HepG2 (cell line): ENCODE data around the gene IWS1. TPM values are rescaled to one million over a fixed set of nuclear protein-coding genes. Genes with fewer than 3 reads are reported as not detected.
A peak's percentile ranks its signal among the peaks of the same experiment; 100 is the strongest.

Experiments used
- ATAC-seq: fragments of 200-7000 bp; cut with Tn5 transposase; 3 replicates; pipeline ENCODE4 v1.9.1; 2020; ENCODE audit warnings: mild to moderate bottlenecking, moderate library complexity
- BruUV-seq: library from RNA; stranded (reverse); fragments of 400-500 nt; replicated peaks from 2 replicates; lab custom pipeline; 2021; lab: Mats Ljungman, UMichigan
- CTCF ChIA-PET: fragments of 300-600 bp; formaldehyde crosslinking; extraction: SDS; loops from one replicate; lab custom pipeline; 2021; ENCODE audit warnings: low total read pairs, inconsistent platforms, low intra/inter-chr PET ratio; lab: Yijun Ruan, JAX
- POLR2A ChIA-PET: fragments of 350-600 bp; sonication (Branson Sonifier 250); formaldehyde crosslinking; loops from one replicate; lab custom pipeline; 2020; ENCODE audit warnings: antibody characterized with exemption, inconsistent platforms; lab: Yijun Ruan, JAX
- DNase-seq: peaks from one replicate; pipeline ENCODE4 v3.0.0-alpha.2; 2015; ENCODE audit warnings: low spot score
- FAIRE-seq: peaks from 3 replicates; lab custom pipeline; 2011; peaks lifted over from hg19 to GRCh38; lab: Jason Lieb, UNC
- H2AFZ ChIP-seq: one replicate; pipeline ENCODE4 v1.6.1; 2011; ENCODE audit warnings: low read length, inconsistent platforms
- H3K27ac ChIP-seq: fragments of 300-600 bp; 3 replicates; pipeline ENCODE4 v1.8.0; 2011; ENCODE audit warnings: mixed run types, mild to moderate bottlenecking, mixed read lengths, low read length, inconsistent platforms; ENCODE audit not compliant: insufficient read depth; ENCODE audit errors: extremely low read length
- H3K27me3 ChIP-seq, 2 experiments: fragments of 200-600 bp in 1 of 2; 2 replicates in 1 of 2; 3 replicates in 1 of 2; pipeline versions ENCODE4 v1.6.0 to v1.8.0; 2011; ENCODE audit warnings: low read length in 2 of 2, mild to moderate bottlenecking in 2 of 2, moderate library complexity in 2 of 2, inconsistent platforms in 1 of 2; ENCODE audit not compliant: insufficient read depth in 2 of 2, control insufficient read depth in 1 of 2
- H3K36me3 ChIP-seq, 2 experiments: fragments of 200-600 bp in 1 of 2; replicated peaks in 1 of 2; 2 replicates in 1 of 2; 3 replicates in 1 of 2; pipeline versions ENCODE4 v1.5.1 to v1.8.0; 2011; ENCODE audit warnings: low read length in 2 of 2, inconsistent platforms in 1 of 2; ENCODE audit not compliant: insufficient read depth in 2 of 2, control insufficient read depth in 1 of 2
- H3K4me1 ChIP-seq: 2 replicates; pipeline ENCODE4 v1.5.1; 2012; ENCODE audit warnings: low read length, inconsistent platforms; ENCODE audit not compliant: insufficient read depth
- H3K4me2 ChIP-seq: 2 replicates; pipeline ENCODE4 v1.6.0; 2011; ENCODE audit warnings: low read depth, low read length, inconsistent platforms
- H3K4me3 ChIP-seq, 3 experiments: fragments of 200-600 bp in 1 of 3; sonication (generic), shearing (Covaris generic) in 1 of 3; replicated peaks in 1 of 3; 2 replicates each; pipeline ENCODE4 v1.5.1; 2011 to 2016; ENCODE audit warnings: low read length in 3 of 3, inconsistent platforms in 2 of 3, low read depth in 2 of 3, mild to moderate bottlenecking in 2 of 3, control low read depth in 1 of 3, mixed read lengths in 1 of 3; ENCODE audit not compliant: insufficient read depth in 1 of 3
- H3K79me2 ChIP-seq: one replicate; pipeline ENCODE4 v1.6.1; 2011; ENCODE audit warnings: low read length, inconsistent platforms; ENCODE audit not compliant: insufficient read depth
- H3K9ac ChIP-seq: 2 replicates; pipeline ENCODE4 v1.6.0; 2011; ENCODE audit warnings: mild to moderate bottlenecking, low read depth, low read length, inconsistent platforms; ENCODE audit not compliant: insufficient read depth
- H3K9me3 ChIP-seq: 2 replicates; pipeline ENCODE4 v1.5.1; 2012; ENCODE audit warnings: mild to moderate bottlenecking, low read length
- H4K20me1 ChIP-seq: 2 replicates; pipeline ENCODE4 v1.6.0; 2011; ENCODE audit warnings: inconsistent platforms, mild to moderate bottlenecking, low read length, moderate library complexity; ENCODE audit not compliant: insufficient read depth
- ZNF879 ChIP-seq: sonication (generic); formaldehyde crosslinking; IDR thresholded peaks from 2 replicates; pipeline ENCODE4 v1.8.1; 2023; ENCODE audit warnings: missing genetic modification reagents
- WGBS: methylation state at CpG from one replicate; pipeline ENCODE4 v1.1.6; 2017; ENCODE audit warnings: low lambda C conversion rate; 5-methylcytosine and 5-hydroxymethylcytosine counted together
- in situ Hi-C: cut with HindIII; loops from 2 replicates; pipeline ENCODE4 v1.10.0; 2017; ENCODE audit warnings: low pct_unique_long_range_greater_than_20kb; ENCODE audit not compliant: extremely low pct_ligation_motif_present
- intact Hi-C: fragments of 100-400 bp; cut with micrococcal nuclease; formaldehyde crosslinking; loops from one replicate; pipeline ENCODE4 v1.10.0; 2022; ENCODE audit not compliant: unreplicated experiment
- polyA plus RNA-seq, 8 experiments: library from polyadenylated mRNA; depleted of rRNA in 3 of 8; stranded (reverse) in 7 of 8; unstranded in 1 of 8; fragments of >200 nt; fragmentation: Illumina TruSeq in 4 of 8; extraction: Trizol in 4 of 8; gene quantifications; 2 replicates each; pipeline versions ENCODE4 v1.2.1 to v1.2.3, GENCODE V29; 2011 to 2016; ENCODE audit warnings: low read depth in 4 of 8, missing spikeins in 1 of 8, mixed read lengths in 1 of 8; ENCODE audit not compliant: insufficient read depth in 1 of 8
- total RNA-seq, 5 experiments: library from RNA; depleted of rRNA; stranded (reverse); fragments of >200 nt; fragmentation: Illumina TruSeq; extraction: Trizol; gene quantifications; 2 replicates each; pipeline ENCODE4 v1.2.3, GENCODE V29; 2016; ENCODE audit warnings: low read depth in 1 of 5
- TF ChIP-seq, protein P1 (sequence below): sonication (generic); formaldehyde crosslinking; conservative IDR thresholded peaks from 2 replicates; pipeline ENCODE4 v1.8.0; 2022; ENCODE audit warnings: mild to moderate bottlenecking, moderate library complexity, missing genetic modification reagents
- TF ChIP-seq, protein P2 (sequence below): sonication (generic); formaldehyde crosslinking; IDR thresholded peaks from 2 replicates; pipeline ENCODE4 v1.4.0; 2020; ENCODE audit warnings: missing genetic modification reagents
- TF ChIP-seq, protein P3 (sequence below): sonication (generic); formaldehyde crosslinking; IDR thresholded peaks from 2 replicates; pipeline ENCODE4 v1.5.1; 2020; ENCODE audit warnings: mild to moderate bottlenecking, missing genetic modification reagents, moderate library complexity

The IWS1 gene
- total and polyA plus RNA-seq, 2 of the 13 experiments (the other 11 are each of a cell fraction or from before 2014, with no cell fraction given), result 28.9 to 62.3 TPM

DNA sequence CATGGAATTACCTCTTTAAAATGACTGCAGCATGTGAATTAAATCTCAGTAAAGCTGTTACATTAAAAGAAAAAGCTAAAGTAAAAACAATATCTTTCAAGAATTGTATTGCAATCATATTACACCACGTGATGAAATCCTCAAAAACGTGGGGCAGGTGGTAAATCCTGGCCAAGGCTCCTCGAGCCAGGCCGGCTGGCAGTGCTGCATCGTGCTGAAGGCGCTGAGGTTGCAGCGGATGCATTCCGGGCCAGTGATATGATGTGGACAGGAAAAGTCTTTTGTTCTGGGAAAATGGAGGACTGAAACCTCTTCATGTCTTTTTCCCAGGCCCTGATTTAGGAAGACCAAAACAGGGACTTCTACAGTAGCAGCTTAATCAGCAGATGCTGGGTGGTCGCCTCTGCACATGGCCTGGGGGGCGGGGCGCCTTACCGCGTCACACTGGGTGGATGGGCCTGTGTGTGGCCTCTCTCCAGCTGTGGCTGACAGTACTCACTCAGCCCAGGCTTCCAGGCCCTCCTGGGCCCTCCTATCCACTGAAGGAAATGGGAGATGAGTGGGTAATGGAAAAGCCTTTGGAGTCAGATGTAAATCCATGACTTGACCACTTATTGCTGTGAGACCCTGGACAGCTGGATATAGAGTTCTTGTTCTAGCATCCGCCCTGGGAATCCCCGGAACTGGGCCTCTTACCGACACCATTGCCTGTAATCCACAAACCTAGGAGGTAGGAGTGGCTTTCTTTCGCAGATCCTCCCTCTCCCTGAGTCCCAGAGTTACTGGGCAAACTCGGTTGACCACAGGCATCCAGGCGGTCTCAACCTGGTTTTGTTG lies 62.9 kb downstream of the IWS1 start:
- FAIRE-seq (no peak), ATAC-seq (peak; percentile 65), DNase-seq (no peak)
- BruUV-seq, result no TSS peak
- in situ Hi-C loops, result no loop called here
- no peaks in the 10 kb centered on the region for H3K9me3 ChIP-seq
- H3K4me3 ChIP-seq, result no peak overlapping the region
- WGBS, result 83% methylated on average over 16 of the region's 19 CpGs
- TF ChIP-seq, protein P1, sequence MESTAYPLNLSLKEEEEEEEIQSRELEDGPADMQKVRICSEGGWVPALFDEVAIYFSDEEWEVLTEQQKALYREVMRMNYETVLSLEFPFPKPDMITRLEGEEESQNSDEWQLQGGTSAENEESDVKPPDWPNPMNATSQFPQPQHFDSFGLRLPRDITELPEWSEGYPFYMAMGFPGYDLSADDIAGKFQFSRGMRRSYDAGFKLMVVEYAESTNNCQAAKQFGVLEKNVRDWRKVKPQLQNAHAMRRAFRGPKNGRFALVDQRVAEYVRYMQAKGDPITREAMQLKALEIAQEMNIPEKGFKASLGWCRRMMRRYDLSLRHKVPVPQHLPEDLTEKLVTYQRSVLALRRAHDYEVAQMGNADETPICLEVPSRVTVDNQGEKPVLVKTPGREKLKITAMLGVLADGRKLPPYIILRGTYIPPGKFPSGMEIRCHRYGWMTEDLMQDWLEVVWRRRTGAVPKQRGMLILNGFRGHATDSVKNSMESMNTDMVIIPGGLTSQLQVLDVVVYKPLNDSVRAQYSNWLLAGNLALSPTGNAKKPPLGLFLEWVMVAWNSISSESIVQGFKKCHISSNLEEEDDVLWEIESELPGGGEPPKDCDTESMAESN, result 0 out of 2 replicates have a peak, but pooled peaks have one; percentile 25
- TF ChIP-seq, protein P2, sequence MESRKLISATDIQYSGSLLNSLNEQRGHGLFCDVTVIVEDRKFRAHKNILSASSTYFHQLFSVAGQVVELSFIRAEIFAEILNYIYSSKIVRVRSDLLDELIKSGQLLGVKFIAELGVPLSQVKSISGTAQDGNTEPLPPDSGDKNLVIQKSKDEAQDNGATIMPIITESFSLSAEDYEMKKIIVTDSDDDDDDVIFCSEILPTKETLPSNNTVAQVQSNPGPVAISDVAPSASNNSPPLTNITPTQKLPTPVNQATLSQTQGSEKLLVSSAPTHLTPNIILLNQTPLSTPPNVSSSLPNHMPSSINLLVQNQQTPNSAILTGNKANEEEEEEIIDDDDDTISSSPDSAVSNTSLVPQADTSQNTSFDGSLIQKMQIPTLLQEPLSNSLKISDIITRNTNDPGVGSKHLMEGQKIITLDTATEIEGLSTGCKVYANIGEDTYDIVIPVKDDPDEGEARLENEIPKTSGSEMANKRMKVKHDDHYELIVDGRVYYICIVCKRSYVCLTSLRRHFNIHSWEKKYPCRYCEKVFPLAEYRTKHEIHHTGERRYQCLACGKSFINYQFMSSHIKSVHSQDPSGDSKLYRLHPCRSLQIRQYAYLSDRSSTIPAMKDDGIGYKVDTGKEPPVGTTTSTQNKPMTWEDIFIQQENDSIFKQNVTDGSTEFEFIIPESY, result peak; percentile 85
- TF ChIP-seq, protein P3, sequence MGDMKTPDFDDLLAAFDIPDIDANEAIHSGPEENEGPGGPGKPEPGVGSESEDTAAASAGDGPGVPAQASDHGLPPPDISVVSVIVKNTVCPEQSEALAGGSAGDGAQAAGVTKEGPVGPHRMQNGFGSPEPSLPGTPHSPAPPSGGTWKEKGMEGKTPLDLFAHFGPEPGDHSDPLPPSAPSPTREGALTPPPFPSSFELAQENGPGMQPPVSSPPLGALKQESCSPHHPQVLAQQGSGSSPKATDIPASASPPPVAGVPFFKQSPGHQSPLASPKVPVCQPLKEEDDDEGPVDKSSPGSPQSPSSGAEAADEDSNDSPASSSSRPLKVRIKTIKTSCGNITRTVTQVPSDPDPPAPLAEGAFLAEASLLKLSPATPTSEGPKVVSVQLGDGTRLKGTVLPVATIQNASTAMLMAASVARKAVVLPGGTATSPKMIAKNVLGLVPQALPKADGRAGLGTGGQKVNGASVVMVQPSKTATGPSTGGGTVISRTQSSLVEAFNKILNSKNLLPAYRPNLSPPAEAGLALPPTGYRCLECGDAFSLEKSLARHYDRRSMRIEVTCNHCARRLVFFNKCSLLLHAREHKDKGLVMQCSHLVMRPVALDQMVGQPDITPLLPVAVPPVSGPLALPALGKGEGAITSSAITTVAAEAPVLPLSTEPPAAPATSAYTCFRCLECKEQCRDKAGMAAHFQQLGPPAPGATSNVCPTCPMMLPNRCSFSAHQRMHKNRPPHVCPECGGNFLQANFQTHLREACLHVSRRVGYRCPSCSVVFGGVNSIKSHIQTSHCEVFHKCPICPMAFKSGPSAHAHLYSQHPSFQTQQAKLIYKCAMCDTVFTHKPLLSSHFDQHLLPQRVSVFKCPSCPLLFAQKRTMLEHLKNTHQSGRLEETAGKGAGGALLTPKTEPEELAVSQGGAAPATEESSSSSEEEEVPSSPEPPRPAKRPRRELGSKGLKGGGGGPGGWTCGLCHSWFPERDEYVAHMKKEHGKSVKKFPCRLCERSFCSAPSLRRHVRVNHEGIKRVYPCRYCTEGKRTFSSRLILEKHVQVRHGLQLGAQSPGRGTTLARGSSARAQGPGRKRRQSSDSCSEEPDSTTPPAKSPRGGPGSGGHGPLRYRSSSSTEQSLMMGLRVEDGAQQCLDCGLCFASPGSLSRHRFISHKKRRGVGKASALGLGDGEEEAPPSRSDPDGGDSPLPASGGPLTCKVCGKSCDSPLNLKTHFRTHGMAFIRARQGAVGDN, result peak; percentile 42; the same call in 1 of the 2 replicates
- no peak for TF ChIP-seq ZNF879 (CRISPR knock-in tag)
- H3K9ac ChIP-seq, result no peak overlapping the region
- H3K27ac ChIP-seq, result no peak overlapping the region
- H3K79me2 ChIP-seq, result no peaks in the 10 kb centered on the region
- H4K20me1 ChIP-seq, result no peaks in the 10 kb centered on the region
- POLR2A ChIA-PET, result no interaction called here
- CTCF ChIA-PET, result no interaction called here
- no peaks in the 10 kb centered on the region for H3K27me3 ChIP-seq
- peaks cover 17% of the 10 kb centered on the region; the same call in 1 of the 2 replicates for H3K4me1 ChIP-seq
- no peak overlapping the region for H2AFZ ChIP-seq
- no peaks in the 10 kb centered on the region for H3K36me3 ChIP-seq
- intact Hi-C loops, result no loop called here
- no peak overlapping the region for H3K4me2 ChIP-seq
